IMR-90 (cell line): Measurements from ENCODE around the gene ATP13A5. TPM values are rescaled to one million over a fixed set of nuclear protein-coding genes. Genes with fewer than 3 reads are reported as not detected.

Experiments
- ATAC-seq: fragments of 200-7000 bp; cut with Tn5 transposase; 2 replicates; pipeline ENCODE4 v1.9.1; 2020; ENCODE audit warnings: low read depth, mild to moderate bottlenecking, moderate library complexity
- BruUV-seq: library from RNA; stranded (reverse); fragments of 400-500 nt; replicated peaks from 2 replicates; lab custom pipeline; 2021; lab: Mats Ljungman, UMichigan
- CTCF ChIA-PET: fragments of 300-600 bp; formaldehyde crosslinking; extraction: SDS; loops from one replicate; lab custom pipeline; 2021; ENCODE audit warnings: antibody characterized with exemption; lab: Yijun Ruan, JAX
- POLR2A ChIA-PET: fragments of 300-600 bp; sonication (Branson Sonifier 250); formaldehyde crosslinking; loops from one replicate; lab custom pipeline; 2022; ENCODE audit warnings: antibody characterized with exemption; ENCODE audit not compliant: unreplicated experiment; lab: Charles Lee
- DNase-seq: peaks from one replicate; pipeline ENCODE4 v3.0.0; 2013
- H2AFZ ChIP-seq: replicated peaks from 2 replicates; pipeline ENCODE3; 2013; ENCODE audit warnings: low read length, mild to moderate bottlenecking; ENCODE audit not compliant: poor library complexity
- H2AK5ac ChIP-seq: 2 replicates; pipeline ENCODE4 v1.6.1; 2013; ENCODE audit warnings: low read depth, low read length, inconsistent platforms
- H2AK9ac ChIP-seq: replicated peaks from 2 replicates; pipeline ENCODE3; 2013; ENCODE audit warnings: mild to moderate bottlenecking, low read depth, low read length, moderate library complexity; ENCODE audit not compliant: poor library complexity
- H2BK120ac ChIP-seq: 2 replicates; pipeline ENCODE4 v1.6.1; 2013; ENCODE audit warnings: low read depth, low read length, inconsistent platforms
- H2BK15ac ChIP-seq: 3 replicates; pipeline ENCODE4 v1.6.1; 2013; ENCODE audit warnings: low read depth, low read length, inconsistent platforms
- H2BK20ac ChIP-seq: 2 replicates; pipeline ENCODE4 v1.6.1; 2013; ENCODE audit warnings: low read depth, mild to moderate bottlenecking, inconsistent platforms, low read length, moderate library complexity
- H2BK5ac ChIP-seq: 2 replicates; pipeline ENCODE4 v1.6.1; 2013; ENCODE audit warnings: mild to moderate bottlenecking, low read depth, low read length, inconsistent platforms; ENCODE audit not compliant: poor library complexity, severe bottlenecking
- H3K14ac ChIP-seq: replicated peaks from 2 replicates; pipeline ENCODE4 v1.6.1; 2013; ENCODE audit warnings: low read depth, low read length, inconsistent platforms
- H3K18ac ChIP-seq: 2 replicates; pipeline ENCODE4 v1.6.1; 2013; ENCODE audit warnings: low read depth, low read length, control low read depth
- H3K23ac ChIP-seq: 2 replicates; pipeline ENCODE4 v1.6.1; 2013; ENCODE audit warnings: low read depth, low read length, inconsistent platforms
- H3K27ac ChIP-seq: 2 replicates; pipeline ENCODE4 v1.5.1; 2013; ENCODE audit warnings: mild to moderate bottlenecking, control low read depth, low read length; ENCODE audit not compliant: insufficient read depth
- H3K27me3 ChIP-seq: 2 replicates; pipeline ENCODE4 v1.6.1; 2013; ENCODE audit warnings: low read length; ENCODE audit not compliant: control insufficient read depth, insufficient read depth
- H3K36me3 ChIP-seq: 2 replicates; pipeline ENCODE4 v1.6.1; 2013; ENCODE audit warnings: low read length, mixed read lengths; ENCODE audit not compliant: control insufficient read depth, insufficient read depth
- H3K4ac ChIP-seq: 2 replicates; pipeline ENCODE4 v1.6.1; 2013; ENCODE audit warnings: low read depth, low read length, inconsistent platforms
- H3K4me1 ChIP-seq: 2 replicates; pipeline ENCODE4 v1.6.1; 2013; ENCODE audit warnings: low read length, mixed read lengths; ENCODE audit not compliant: control insufficient read depth, insufficient read depth
- H3K4me2 ChIP-seq: 2 replicates; pipeline ENCODE4 v1.6.1; 2013; ENCODE audit warnings: low read depth, mild to moderate bottlenecking, control low read depth, low read length, moderate library complexity
- H3K4me3 ChIP-seq: 2 replicates; pipeline ENCODE4 v1.5.1; 2013; ENCODE audit warnings: low read depth, mild to moderate bottlenecking, control low read depth, low read length, moderate library complexity; ENCODE audit not compliant: insufficient read depth
- H3K56ac ChIP-seq: 2 replicates; pipeline ENCODE4 v1.6.1; 2013; ENCODE audit warnings: low read length, inconsistent platforms; ENCODE audit not compliant: insufficient read depth; ENCODE audit errors: extremely low read depth
- H3K79me1 ChIP-seq, 2 experiments: 2 replicates each; pipeline ENCODE4 v1.6.1; 2013; ENCODE audit warnings: low read length in 2 of 2, inconsistent platforms in 1 of 2, low read depth in 1 of 2
- H3K9ac ChIP-seq: 2 replicates; pipeline ENCODE4 v1.6.1; 2013; ENCODE audit warnings: low read depth, low read length, control low read depth
- H3K9me1 ChIP-seq: 2 replicates; pipeline ENCODE4 v1.6.1; 2013; ENCODE audit warnings: low read length, inconsistent platforms; ENCODE audit not compliant: insufficient read depth
- H3K9me3 ChIP-seq: 2 replicates; pipeline ENCODE4 v1.6.1; 2013; ENCODE audit warnings: low read length; ENCODE audit not compliant: control insufficient read depth, insufficient read depth
- H4K20me1 ChIP-seq: 2 replicates; pipeline ENCODE4 v1.6.1; 2013; ENCODE audit warnings: low read length, inconsistent platforms; ENCODE audit not compliant: insufficient read depth
- H4K5ac ChIP-seq: 2 replicates; pipeline ENCODE4 v1.6.1; 2013; ENCODE audit warnings: mild to moderate bottlenecking, low read depth, low read length, control low read depth
- H4K8ac ChIP-seq, 2 experiments: 2 replicates each; pipeline ENCODE4 v1.6.1; 2013; ENCODE audit warnings: low read depth in 2 of 2, low read length in 2 of 2, control low read depth in 1 of 2, inconsistent platforms in 1 of 2
- H4K91ac ChIP-seq: 2 replicates; pipeline ENCODE4 v1.6.1; 2013; ENCODE audit warnings: low read depth, low read length, inconsistent platforms; ENCODE audit not compliant: insufficient read depth
- CEBPB ChIP-seq: IDR thresholded peaks from 2 replicates; pipeline ENCODE4 v1.6.1; 2012; ENCODE audit warnings: low read depth, low read length, improper control_type of control experiment
- CHD1 ChIP-seq: IDR thresholded peaks from 2 replicates; pipeline ENCODE4 v1.6.1; 2012; ENCODE audit warnings: low read depth, low read length, improper control_type of control experiment
- MAFK ChIP-seq: IDR thresholded peaks from 2 replicates; pipeline ENCODE4 v1.6.1; 2012; ENCODE audit warnings: low read depth, low read length, improper control_type of control experiment
- MAZ ChIP-seq: IDR thresholded peaks from 2 replicates; pipeline ENCODE4 v1.6.1; 2012; ENCODE audit warnings: low read depth, mild to moderate bottlenecking, low read length, improper control_type of control experiment, moderate library complexity, borderline replicate concordance
- NFE2L2 ChIP-seq: fragments of 150-350 bp; IDR thresholded peaks from 2 replicates; pipeline ENCODE4 v1.6.1; 2016; ENCODE audit warnings: low read depth, mild to moderate bottlenecking, low read length
- POLR2A ChIP-seq: IDR thresholded peaks from 2 replicates; pipeline ENCODE4 v1.6.1; 2012; ENCODE audit warnings: mild to moderate bottlenecking, low read depth, low read length
- RAD21 ChIP-seq: IDR thresholded peaks from 2 replicates; pipeline ENCODE4 v1.6.1; 2012; ENCODE audit warnings: low read length, improper control_type of control experiment
- RCOR1 ChIP-seq: IDR thresholded peaks from 2 replicates; pipeline ENCODE4 v1.6.1; 2012; ENCODE audit warnings: mild to moderate bottlenecking, low read length, improper control_type of control experiment; ENCODE audit not compliant: insufficient replicate concordance
- SMC3 ChIP-seq: fragments of 150-350 bp; IDR thresholded peaks from 2 replicates; pipeline ENCODE4 v1.6.1; 2016; ENCODE audit warnings: low read depth, mild to moderate bottlenecking, antibody characterized with exemption, low read length, moderate library complexity
- WGBS, 2 experiments: methylation state at CpG; one replicate each; pipeline versions ENCODE4 v1.1.5 to v1.1.7; 2013; ENCODE audit warnings: missing lambda C conversion rate in 2 of 2; ENCODE audit not compliant: insufficient read length in 1 of 2; ENCODE audit errors: extremely low coverage in 2 of 2; 5-methylcytosine and 5-hydroxymethylcytosine counted together
- dilution Hi-C: fragments of 300-500 bp; cut with HindIII; formaldehyde crosslinking; loops from one replicate; pipeline ENCODE4 v1.14.3; 2018; ENCODE audit warnings: low sequenced_read_pairs; ENCODE audit not compliant: unreplicated experiment
- in situ Hi-C: fragments of 300-500 bp; cut with MboI; formaldehyde crosslinking; loops from 3 replicates; pipeline ENCODE4 v1.14.3; 2019; ENCODE audit warnings: low sequenced_read_pairs, inconsistent platforms, mixed read lengths
- intact Hi-C: fragments of 100-400 bp; cut with micrococcal nuclease; formaldehyde crosslinking; loops from 2 replicates; pipeline ENCODE4 v1.10.0; 2022
- polyA plus RNA-seq, 3 experiments: library from polyadenylated mRNA; depleted of rRNA; stranded (reverse); fragments of >200 nt; gene quantifications; 2 replicates each; pipeline ENCODE4 v1.2.3, GENCODE V29; 2012; ENCODE audit warnings: low replicate concordance in 1 of 3
- total RNA-seq: library from RNA; depleted of rRNA; stranded (reverse); fragments of >200 nt; gene quantifications from 2 replicates; pipeline ENCODE4 v1.2.3, GENCODE V29; 2012
- TF ChIP-seq, protein P1 (sequence below): fragments of 150-350 bp; IDR thresholded peaks from 2 replicates; pipeline ENCODE4 v1.6.1; 2016; ENCODE audit warnings: low read depth, mild to moderate bottlenecking, low read length, moderate library complexity, borderline replicate concordance
- TF ChIP-seq, protein P2 (sequence below): conservative IDR thresholded peaks from 2 replicates; pipeline ENCODE4 v1.5.1; 2012; ENCODE audit warnings: mild to moderate bottlenecking, low read depth, low read length, improper control_type of control experiment

Gene ATP13A5
- total and polyA plus RNA-seq, 2 of the 4 experiments (the other 2 are of a cell fraction) = not detected

DNA sequence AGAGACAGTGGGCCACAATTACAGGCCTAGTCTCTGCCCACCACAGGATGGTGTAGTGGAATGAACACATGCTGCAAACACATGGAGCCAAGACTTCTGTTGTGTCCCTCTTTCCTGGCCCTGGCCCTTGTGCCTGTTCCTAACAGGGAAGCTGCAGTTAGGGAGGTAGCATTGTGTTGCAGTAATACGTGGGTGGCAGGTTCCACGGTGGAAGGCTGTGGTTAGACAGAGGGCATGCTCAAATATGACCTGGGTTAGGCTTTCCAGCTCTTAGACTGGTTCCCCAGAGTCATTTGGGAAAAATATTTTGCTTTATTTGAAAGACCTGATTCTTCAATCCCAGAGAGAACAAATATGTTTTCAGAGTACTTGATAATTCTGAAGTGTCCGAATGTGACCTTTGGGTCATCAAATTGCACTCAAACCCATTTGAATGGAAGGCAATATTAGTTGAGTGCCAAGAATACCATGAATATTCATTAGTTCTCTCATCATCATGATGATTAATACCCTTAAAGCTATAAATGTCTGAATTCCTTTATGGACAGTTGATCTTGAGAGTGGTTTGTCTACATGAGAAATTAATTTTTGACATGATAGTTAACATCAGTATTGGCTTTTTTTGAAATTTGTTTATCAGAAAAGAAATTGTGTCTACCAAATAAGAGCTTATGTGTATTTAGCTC is 109.1 kb downstream of the ATP13A5 start:
- Histone ChIP-seq H4K8ac (no peak overlapping the region), H2BK15ac (no peak overlapping the region), H4K91ac (no peak overlapping the region), H3K27me3 (no peaks in the 10 kb centered on the region), H3K27ac (no peak overlapping the region), H3K9ac (no peak overlapping the region), H3K4me1 (no peaks in the 10 kb centered on the region), H2AK5ac (no peak overlapping the region), H4K5ac (no peak overlapping the region), H3K23ac (no peak overlapping the region), H4K20me1 (no peaks in the 10 kb centered on the region), H2BK5ac (no peak overlapping the region), H3K4me2 (no peak overlapping the region), H3K36me3 (no peaks in the 10 kb centered on the region), H3K9me3 (0 out of 2 replicates have a peak, but pooled peaks cover 2% of the 10 kb centered on the region), H2BK20ac (no peak overlapping the region), H2AFZ (no peak overlapping the region), H2AK9ac (no peak overlapping the region), H3K18ac (no peak overlapping the region), H3K56ac (no peak overlapping the region), H3K14ac (no peak overlapping the region), H3K9me1 (no peaks in the 10 kb centered on the region), H3K4ac (no peak overlapping the region), H2BK120ac (no peak overlapping the region), H3K4me3 (no peak overlapping the region), H3K79me1 (no peaks in the 10 kb centered on the region)
- ChIA-PET POLR2A (no interaction called here), CTCF (no interaction called here)
- ATAC-seq (no peak), DNase-seq (no peak)
- TF ChIP-seq RAD21 (no peak), MAZ (no peak), POLR2A (no peak), MAFK (no peak), CEBPB (no peak), SMC3 (no peak), RCOR1 (no peak), CHD1 (no peak), NFE2L2 (no peak)
- TF ChIP-seq, protein P1, sequence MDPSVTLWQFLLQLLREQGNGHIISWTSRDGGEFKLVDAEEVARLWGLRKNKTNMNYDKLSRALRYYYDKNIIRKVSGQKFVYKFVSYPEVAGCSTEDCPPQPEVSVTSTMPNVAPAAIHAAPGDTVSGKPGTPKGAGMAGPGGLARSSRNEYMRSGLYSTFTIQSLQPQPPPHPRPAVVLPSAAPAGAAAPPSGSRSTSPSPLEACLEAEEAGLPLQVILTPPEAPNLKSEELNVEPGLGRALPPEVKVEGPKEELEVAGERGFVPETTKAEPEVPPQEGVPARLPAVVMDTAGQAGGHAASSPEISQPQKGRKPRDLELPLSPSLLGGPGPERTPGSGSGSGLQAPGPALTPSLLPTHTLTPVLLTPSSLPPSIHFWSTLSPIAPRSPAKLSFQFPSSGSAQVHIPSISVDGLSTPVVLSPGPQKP = no peak
- TF ChIP-seq, protein P2, sequence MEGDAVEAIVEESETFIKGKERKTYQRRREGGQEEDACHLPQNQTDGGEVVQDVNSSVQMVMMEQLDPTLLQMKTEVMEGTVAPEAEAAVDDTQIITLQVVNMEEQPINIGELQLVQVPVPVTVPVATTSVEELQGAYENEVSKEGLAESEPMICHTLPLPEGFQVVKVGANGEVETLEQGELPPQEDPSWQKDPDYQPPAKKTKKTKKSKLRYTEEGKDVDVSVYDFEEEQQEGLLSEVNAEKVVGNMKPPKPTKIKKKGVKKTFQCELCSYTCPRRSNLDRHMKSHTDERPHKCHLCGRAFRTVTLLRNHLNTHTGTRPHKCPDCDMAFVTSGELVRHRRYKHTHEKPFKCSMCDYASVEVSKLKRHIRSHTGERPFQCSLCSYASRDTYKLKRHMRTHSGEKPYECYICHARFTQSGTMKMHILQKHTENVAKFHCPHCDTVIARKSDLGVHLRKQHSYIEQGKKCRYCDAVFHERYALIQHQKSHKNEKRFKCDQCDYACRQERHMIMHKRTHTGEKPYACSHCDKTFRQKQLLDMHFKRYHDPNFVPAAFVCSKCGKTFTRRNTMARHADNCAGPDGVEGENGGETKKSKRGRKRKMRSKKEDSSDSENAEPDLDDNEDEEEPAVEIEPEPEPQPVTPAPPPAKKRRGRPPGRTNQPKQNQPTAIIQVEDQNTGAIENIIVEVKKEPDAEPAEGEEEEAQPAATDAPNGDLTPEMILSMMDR = no peak
- no CpG with 5 or more reads among the region's 3 CpGs for WGBS, 2 experiments
- in situ Hi-C loops (no loop called here), dilution Hi-C loops (no loop called here), intact Hi-C loops (no loop called here)
- no TSS peak for BruUV-seq
